HFF-Myc (cell line): ENCODE data around the gene KBTBD13.
"Not testable (repeated sequence)": the region's sequence is repeated elsewhere in the genome, so short reads cannot be mapped to it uniquely, and the experiment has no call there.

Experiments
- DNase-seq: peaks from one replicate; pipeline ENCODE4 v3.0.0-alpha.2; 2011; ENCODE audit warnings: low read depth; ENCODE audit errors: extremely low read depth
- H3K4me3 ChIP-seq: replicated peaks from 2 replicates; pipeline ENCODE4 v1.5.1; 2011; ENCODE audit warnings: low read depth, mild to moderate bottlenecking, control low read depth, low read length
- CTCF ChIP-seq: IDR thresholded peaks from 2 replicates; pipeline ENCODE4 v1.5.1; 2012; ENCODE audit warnings: mild to moderate bottlenecking, low read depth, low read length, control low read depth; ENCODE audit errors: missing control alignments

Gene KBTBD13

GRCh38 chr15:65068403-65068788 is 8.2 kb upstream of the KBTBD13 start:
- DNase-seq = no peak
- H3K4me3 ChIP-seq = peak overlapping the region; percentile 40
- TF ChIP-seq CTCF = no peak

GRCh38 chr15:65069179-65069578 is 7.4 kb upstream of the KBTBD13 start:
- TF ChIP-seq CTCF = no peak
- peak; percentile 98 for DNase-seq
- H3K4me3 ChIP-seq = no peak overlapping the region

- no peak for DNase-seq
- no peak for TF ChIP-seq CTCF
- H3K4me3 ChIP-seq = no peak overlapping the region
These were observed 6.6 kb upstream of the KBTBD13 start for GRCh38 chr15:65069779-65070546.

- no peak for DNase-seq
- TF ChIP-seq CTCF = no peak
- H3K4me3 ChIP-seq = no peak overlapping the region
These were observed 5.2 kb upstream of the KBTBD13 start for GRCh38 chr15:65071381-65071811.

- no peak for TF ChIP-seq CTCF
- no peak overlapping the region for H3K4me3 ChIP-seq
- DNase-seq = no peak
These were observed 4.5 kb upstream of the KBTBD13 start for GRCh38 chr15:65072027-65072426.

GRCh38 chr15:65072617-65073016 is 3.9 kb upstream of the KBTBD13 start:
- no peak overlapping the region for H3K4me3 ChIP-seq
- no peak for TF ChIP-seq CTCF
- no peak for DNase-seq

- H3K4me3 ChIP-seq, DNase-seq: not testable (repeated sequence)
These were observed 1.6 kb upstream of the KBTBD13 start for GRCh38 chr15:65074946-65075345.

GRCh38 chr15:65075607-65076395 is 745 bp upstream of the KBTBD13 start:
- H3K4me3 ChIP-seq, DNase-seq: not testable (repeated sequence)
